Suprapubic skin (tissue), 4 donors: ENCODE measurements around the gene HIPK3.

Experiments
- EP300 ChIP-seq: sonication (generic); formaldehyde crosslinking; IDR thresholded peaks from one replicate; pipeline ENCODE4 v1.6.1; 2017; ENCODE audit warnings: antibody characterized with exemption
- POLR2A ChIP-seq, 2 donors: fragments of 450-650 bp; IDR thresholded peaks; one replicate each; pipeline ENCODE4 v1.6.1; 2017; ENCODE audit warnings: antibody characterized with exemption in 2 of 2, mild to moderate bottlenecking in 2 of 2, moderate library complexity in 2 of 2
- POLR2AphosphoS5 ChIP-seq, 3 donors: sonication (generic); formaldehyde crosslinking; IDR thresholded peaks; one replicate each; pipeline ENCODE4 v1.6.1; 2017; ENCODE audit warnings: antibody characterized with exemption in 3 of 3
- TF ChIP-seq, protein P1 (sequence below), 2 donors: fragments of 200-600 bp in 1 of 2; fragments of 450-650 bp in 1 of 2; sonication (generic) in 1 of 2; IDR thresholded peaks; one replicate each; pipeline ENCODE4 v1.5.1; 2016 to 2019; ENCODE audit warnings: antibody characterized with exemption in 2 of 2, mild to moderate bottlenecking in 1 of 2, moderate library complexity in 1 of 2

DNA sequence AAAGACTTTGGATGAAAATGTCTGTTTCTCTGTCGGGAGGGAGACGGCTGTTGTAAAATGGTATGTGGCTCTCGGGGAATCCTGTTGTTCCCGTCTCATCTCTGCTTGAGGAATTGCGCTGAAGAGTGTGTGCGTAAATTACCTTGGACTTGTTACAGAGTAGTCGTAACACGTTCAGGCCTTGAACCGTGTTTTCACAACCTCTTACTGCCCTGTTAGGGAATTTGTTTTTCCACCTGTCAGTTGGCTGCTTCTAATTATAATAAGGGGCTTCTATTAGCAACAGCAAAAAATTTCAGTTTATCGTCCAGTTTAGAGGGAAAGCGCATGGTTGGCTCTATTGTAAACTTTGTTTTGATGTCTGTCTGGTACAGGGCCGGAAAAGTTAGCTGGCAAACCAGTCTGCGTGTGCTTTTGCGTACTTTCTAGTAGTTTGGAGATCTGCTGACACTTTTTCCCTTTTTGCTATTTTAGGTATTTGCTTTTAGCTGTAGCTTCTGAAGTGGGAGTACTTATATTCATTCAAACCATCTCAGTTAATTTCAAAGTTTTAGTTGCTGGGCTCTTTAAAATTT, 1.5 kb downstream of the HIPK3 start:
- TF ChIP-seq, protein P1, sequence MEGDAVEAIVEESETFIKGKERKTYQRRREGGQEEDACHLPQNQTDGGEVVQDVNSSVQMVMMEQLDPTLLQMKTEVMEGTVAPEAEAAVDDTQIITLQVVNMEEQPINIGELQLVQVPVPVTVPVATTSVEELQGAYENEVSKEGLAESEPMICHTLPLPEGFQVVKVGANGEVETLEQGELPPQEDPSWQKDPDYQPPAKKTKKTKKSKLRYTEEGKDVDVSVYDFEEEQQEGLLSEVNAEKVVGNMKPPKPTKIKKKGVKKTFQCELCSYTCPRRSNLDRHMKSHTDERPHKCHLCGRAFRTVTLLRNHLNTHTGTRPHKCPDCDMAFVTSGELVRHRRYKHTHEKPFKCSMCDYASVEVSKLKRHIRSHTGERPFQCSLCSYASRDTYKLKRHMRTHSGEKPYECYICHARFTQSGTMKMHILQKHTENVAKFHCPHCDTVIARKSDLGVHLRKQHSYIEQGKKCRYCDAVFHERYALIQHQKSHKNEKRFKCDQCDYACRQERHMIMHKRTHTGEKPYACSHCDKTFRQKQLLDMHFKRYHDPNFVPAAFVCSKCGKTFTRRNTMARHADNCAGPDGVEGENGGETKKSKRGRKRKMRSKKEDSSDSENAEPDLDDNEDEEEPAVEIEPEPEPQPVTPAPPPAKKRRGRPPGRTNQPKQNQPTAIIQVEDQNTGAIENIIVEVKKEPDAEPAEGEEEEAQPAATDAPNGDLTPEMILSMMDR (IDR thresholded peaks at IDR 0.05), result no peak
- TF ChIP-seq POLR2A (IDR thresholded peaks at IDR 0.05) (no peak), POLR2AphosphoS5 (IDR thresholded peaks at IDR 0.05) (no peak), EP300 (no peak)
